GM18517 (cell line): Measurements from ENCODE around the gene RIPK3.

Experiments
- ATAC-seq: cut with Tn5 transposase; IDR thresholded peaks from one replicate; pipeline ENCODE4 v1.9.1; 2021; ENCODE audit warnings: mild to moderate bottlenecking, moderate library complexity; ENCODE audit not compliant: unreplicated experiment

RIPK3 gene

DNA sequence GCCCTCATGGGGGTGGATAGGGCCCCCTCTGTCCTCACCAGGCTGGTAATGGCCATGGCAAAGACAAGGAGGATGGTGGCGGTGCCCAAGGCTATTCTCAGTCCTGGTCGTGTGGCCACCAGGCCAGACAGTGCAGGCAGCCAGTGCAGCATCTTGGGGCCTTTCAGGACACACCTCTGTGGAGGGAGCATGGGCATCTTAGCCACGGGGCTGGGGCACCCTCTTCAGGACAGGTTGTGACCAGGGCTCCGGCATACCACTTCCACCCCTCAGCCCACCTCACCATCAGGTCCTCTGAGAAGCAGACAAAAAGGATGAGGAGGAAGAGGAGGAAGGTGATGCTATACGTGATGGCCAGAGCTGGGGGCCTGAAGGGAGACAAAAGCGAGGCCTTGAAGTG, 15.8 kb downstream of the RIPK3 start:
- no peak for ATAC-seq

DNA sequence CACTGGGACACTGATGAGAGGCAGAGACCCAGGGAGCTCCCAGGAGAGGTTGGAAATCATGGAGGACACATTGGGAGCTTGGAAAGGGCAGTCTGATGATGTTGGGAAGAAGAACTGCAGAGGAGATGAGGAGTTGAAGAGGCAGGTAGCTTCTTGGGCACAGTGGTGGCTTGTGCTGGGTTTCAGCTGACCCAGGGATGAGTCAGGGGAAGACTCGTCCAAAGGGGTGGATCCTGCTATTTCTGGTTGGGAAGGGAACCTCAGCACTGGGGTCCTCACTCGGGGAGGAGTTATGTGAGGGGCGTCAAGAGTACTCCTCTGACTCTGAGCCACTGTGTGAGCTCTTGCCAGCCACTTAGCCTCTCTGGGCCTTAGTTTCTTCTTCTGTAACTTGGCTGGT, 16.4 kb downstream of the RIPK3 start:
- ATAC-seq, result no peak

DNA sequence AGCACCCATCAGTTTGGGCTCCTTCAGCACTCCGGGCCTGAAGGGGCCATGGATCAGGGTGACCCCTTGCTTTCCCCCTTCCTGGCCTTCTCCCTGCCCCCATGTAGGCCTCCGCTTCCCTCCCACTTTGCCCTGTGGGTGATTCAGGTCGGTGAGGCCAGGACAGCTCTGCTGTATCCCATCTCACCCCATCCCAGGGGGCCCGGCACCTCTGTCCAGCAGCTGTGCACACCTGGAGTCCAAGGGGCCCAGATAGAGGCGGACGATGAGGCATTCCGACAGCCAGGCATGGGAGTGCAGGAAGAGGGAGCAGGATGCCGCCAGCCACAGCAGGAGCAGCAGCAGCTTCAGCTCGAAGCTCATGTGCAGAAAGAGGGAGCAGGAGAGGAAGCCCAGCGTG, 17.1 kb downstream of the RIPK3 start:
- ATAC-seq, result no peak

DNA sequence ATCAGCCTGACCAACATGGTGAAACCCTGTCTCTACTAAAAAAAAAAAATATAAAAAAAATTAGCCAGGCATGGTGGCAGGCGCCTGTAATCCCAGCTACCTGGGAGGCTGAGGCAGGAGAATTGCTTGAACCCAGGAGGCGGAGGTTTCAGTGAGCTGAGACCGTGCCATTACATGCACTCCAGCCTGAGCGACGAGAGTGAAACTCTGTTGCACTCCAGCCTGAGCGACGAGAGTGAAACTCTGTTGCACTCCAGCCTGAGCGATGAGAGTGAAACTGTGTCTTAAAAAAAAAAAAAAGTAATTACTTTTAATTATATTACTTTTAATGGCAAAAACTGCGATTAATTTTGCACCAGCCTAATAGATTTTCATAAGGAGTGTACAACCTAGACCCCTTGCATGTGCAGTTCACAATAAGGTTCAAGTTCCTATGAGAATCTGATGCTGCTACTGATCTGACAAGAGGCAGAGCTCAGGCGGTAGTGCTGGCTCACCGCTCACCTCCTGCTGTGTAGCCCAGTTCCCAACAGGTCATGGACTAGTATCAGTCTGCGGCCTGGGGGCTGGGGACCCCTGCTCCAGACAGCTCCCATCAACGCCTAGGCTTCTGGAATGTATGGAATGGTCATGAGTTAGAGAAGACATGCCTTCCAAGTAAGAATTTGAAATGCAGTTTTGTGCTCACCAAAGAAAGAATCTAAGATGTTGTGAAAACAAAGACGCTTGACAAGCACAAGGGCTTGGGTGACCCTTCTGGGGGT, 18.4 kb downstream of the RIPK3 start:
- ATAC-seq, result no peak

DNA sequence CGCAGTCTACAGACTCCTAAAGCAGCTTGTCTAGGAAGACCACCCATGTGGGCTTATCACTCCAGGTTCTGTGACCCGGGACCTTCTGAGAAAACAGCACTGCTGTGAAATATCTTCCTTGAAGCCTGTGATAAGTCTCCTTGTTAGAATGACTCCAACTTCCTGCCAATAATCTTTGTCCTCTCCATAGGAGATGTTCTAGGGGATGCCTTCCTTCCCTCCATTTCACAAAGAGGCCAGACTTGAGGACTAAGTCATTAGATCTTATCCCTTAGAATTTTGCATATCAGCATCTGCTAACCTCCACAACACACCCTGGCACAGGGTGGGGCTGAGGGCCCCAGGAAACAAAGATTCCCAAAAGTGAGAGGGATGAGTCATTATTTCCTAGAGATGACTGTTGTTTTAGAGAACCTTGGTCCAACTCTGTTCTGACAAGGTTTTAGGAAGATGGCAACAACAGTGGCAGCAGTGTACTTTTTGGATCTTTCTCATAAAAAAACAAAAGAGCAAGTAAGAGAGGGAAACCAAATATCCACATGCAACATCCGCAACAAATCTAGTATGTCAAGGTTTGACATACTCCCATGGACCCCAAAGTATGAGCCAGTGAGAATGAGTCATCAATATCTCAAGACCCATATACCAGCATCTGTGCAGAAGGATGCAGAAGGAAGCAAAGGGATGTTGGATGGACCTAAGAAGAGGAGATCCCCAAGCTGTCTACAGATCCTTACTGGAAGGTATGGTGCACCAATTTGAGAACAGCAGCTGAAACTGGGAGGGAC, 22.5 kb downstream of the RIPK3 start:
- no peak for ATAC-seq

DNA sequence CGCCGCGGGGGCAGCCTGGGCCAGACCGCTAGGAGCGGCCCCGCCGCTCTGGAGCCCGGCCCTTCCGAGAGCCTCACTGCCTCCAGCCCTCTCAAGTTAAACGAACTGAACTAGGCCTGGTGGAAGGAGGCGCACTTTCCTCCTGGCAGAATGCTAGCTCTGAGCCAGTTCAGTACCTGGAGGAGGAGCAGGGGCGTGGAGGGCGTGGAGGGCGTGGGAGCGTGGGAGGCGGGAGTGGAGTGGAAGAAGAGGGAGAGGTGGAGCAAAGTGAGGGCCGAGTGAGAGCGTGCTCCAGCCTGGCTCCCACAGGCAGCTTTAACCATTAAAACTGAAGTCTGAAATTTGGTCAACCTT, 23.2 kb downstream of the RIPK3 start:
- ATAC-seq, result no peak

DNA sequence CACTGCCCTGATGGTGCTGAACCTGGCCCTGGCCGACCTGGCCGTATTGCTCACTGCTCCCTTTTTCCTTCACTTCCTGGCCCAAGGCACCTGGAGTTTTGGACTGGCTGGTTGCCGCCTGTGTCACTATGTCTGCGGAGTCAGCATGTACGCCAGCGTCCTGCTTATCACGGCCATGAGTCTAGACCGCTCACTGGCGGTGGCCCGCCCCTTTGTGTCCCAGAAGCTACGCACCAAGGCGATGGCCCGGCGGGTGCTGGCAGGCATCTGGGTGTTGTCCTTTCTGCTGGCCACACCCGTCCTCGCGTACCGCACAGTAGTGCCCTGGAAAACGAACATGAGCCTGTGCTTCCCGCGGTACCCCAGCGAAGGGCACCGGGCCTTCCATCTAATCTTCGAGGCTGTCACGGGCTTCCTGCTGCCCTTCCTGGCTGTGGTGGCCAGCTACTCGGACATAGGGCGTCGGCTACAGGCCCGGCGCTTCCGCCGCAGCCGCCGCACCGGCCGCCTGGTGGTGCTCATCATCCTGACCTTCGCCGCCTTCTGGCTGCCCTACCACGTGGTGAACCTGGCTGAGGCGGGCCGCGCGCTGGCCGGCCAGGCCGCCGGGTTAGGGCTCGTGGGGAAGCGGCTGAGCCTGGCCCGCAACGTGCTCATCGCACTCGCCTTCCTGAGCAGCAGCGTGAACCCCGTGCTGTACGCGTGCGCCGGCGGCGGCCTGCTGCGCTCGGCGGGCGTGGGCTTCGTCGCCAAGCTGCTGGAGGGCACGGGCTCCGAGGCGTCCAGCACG, 23.8 kb downstream of the RIPK3 start:
- no peak for ATAC-seq

DNA sequence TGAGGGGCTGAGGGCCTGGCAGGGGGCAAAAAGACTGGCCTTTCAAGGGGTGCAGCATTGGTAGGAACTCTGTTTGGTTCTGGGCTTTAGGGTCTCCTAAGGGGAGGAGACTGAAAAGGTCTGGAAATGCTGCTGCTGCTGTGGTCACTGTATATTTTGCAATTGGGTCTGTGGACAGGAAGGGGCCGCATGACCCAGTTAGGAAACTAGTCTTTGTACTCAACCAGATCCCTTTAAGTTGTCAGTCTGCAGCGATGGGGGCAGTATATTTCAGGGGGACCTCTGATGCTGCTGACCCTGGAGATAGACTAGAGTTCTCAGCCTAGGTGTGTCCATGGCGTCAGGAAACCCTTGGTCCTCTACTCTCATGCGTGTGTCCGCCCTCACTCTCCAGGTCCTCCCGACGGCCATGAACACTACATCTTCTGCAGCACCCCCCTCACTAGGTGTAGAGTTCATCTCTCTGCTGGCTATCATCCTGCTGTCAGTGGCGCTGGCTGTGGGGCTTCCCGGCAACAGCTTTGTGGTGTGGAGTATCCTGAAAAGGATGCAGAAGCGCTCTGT, 24.5 kb downstream of the RIPK3 start:
- ATAC-seq, result no peak

DNA sequence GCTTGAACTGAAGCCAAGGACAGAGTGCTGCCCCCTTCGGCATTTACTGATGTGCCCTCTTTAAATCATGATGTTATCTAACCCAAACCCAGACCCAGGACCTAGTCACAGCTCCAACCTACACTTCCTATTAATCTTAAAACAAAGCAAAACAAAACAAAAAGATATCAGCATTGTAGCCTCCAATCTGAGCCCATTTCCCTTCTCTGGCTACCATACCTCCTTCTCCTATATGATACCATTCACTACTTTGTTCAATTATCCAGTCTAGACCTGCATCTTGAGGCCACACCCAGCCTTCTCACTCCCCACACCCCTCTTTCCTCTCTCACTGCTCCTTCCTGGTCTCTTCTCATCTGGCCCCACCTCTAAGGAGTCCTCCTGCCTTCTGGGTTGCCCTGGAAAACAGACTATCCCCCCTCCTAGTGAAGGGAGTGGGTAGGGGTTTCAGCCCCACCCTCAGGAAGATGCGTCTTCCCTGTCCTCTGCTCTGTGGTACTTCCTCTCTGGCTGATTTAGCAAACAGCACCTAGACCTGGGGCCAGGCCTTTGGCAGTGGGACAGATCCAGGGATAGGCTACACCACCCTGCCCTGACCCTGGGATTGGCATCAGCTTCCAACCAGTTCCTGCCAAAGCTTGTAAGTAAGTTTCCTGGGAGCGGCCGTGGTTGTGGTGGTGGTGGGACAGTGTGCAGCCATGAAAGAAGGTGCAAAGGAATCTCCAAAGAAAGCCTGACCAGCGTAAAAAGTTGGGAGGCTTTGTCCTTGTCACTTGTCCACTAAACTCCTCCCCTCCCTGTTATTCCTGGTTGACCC, 25.2 kb downstream of the RIPK3 start:
- no peak for ATAC-seq

DNA sequence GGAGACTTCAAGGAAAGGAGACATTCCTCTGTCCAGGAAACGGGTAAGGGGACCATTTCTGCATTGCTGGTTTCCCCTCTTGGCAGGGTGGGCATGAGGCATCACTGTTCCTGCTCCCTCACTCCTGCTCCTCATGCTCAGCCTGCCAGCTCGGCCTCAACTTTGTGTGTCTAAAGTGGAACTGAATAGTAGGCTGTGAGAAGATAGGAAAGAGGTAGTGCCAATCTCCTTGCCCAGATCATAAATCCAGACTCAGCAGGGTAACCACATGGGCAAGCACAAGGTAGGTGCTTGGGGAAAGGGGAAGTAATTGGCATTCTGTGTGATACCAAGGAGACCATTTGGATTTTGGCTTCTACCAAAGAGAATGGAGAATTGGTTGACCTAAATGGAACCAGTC, 25.9 kb downstream of the RIPK3 start:
- no peak for ATAC-seq

DNA sequence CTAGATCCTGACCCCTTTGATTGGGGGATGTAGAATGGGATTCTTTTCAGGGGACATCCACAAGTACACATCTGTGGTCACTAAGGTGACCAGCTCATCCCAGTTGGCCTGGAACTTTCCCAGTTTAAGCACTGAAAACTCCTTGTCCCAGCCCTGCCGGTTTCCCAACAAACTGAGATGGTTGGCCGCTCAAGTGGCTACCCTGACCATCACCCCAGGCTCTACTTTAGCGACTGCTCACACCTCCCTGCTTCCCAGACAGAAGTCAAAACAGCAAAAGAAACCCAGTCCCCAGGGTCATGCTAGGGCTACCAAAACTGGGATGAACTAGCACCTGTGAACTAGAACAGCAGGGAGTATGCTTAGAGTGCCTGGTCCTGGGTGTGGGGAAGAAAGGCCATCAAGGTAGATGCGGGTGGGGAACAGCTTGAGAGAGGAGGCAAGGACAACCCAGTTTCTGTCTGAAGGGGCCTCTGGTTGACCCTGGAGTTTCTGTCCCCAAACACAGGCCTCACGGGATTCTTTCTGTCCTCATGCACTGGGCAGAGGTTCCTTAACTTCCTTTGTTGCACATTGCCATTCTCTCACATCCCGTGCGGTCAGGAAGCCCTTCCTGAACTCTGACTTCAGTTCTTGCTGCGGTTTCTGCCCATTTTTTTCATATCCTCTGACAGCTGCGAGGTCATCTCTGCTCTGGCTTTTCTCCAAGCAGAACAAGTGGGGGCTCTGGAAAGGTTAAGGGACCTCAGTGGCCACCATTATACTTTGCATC, 26.9 kb downstream of the RIPK3 start:
- ATAC-seq, result no peak

DNA sequence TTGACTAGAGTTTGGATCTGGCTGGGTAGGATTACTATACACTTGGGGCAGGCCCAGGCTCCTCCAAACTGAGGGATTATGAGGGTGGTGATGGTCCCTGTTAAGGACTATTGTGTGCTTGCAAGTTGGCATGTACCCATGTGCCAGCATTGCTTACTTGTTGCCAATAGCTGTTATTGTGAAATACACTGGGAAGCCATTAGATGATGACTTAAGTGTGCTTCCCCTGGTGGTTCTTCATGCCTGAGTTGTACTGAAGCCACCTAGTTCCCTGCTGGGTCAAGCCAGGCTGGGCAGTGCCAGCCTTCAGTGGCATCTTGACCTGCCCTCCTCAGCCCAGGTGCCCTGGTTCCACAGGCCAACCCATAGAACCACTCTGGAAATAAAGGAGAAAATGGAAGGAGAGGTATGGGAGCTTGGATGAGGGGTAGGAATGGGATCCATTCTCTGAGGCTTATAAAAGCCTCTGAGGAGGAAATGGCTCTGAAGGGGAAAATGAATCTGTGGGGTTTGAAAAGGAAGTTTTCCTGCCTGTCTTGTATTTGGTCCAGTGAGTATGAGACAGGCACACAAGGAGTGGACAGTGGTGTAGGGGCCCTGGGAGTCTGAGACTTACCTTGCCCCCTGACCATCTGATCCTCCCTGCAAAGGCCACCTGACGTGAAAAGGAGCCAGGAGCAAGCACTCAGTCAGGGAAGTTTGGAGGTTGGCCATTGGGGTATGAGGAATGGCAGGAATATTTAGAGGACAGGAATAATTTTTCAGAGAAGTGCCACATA, 27.8 kb downstream of the RIPK3 start:
- no peak for ATAC-seq

DNA sequence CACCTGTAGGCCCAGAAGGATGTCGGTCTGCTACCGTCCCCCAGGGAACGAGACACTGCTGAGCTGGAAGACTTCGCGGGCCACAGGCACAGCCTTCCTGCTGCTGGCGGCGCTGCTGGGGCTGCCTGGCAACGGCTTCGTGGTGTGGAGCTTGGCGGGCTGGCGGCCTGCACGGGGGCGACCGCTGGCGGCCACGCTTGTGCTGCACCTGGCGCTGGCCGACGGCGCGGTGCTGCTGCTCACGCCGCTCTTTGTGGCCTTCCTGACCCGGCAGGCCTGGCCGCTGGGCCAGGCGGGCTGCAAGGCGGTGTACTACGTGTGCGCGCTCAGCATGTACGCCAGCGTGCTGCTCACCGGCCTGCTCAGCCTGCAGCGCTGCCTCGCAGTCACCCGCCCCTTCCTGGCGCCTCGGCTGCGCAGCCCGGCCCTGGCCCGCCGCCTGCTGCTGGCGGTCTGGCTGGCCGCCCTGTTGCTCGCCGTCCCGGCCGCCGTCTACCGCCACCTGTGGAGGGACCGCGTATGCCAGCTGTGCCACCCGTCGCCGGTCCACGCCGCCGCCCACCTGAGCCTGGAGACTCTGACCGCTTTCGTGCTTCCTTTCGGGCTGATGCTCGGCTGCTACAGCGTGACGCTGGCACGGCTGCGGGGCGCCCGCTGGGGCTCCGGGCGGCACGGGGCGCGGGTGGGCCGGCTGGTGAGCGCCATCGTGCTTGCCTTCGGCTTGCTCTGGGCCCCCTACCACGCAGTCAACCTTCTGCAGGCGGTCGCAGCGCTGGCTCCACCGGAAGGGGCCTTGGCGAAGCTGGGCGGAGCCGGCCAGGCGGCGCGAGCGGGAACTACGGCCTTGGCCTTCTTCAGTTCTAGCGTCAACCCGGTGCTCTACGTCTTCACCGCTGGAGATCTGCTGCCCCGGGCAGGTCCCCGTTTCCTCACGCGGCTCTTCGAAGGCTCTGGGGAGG, 28.9 kb downstream of the RIPK3 start, which contains the start of gene LTB4R:
TSS of gene LTB4R (plus strand) at position 857 of the 959 bp plus-strand sequence. CDS start 4,150 bp downstream, outside the sequence.
- peak; percentile 62 for ATAC-seq

DNA sequence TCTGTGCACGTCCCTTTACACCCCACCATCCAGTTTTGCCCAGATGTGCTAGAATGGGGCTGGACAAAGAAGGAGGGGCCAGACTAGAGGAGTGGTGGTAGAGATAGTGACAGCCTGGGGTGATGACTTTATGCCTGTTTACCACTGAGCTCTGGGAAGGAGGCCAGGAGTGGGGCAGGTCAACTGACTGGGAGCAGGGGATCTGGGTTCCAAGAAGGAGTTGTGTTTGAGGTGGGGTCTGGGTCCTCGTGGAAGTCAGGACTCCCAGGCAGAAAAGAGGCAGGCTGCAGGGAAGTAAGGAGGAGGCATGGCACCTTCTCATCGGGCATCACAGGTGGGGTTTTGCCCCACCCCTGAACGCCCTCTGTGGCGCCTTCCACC, 29.5 kb downstream of the RIPK3 start:
- ATAC-seq, result no peak

DNA sequence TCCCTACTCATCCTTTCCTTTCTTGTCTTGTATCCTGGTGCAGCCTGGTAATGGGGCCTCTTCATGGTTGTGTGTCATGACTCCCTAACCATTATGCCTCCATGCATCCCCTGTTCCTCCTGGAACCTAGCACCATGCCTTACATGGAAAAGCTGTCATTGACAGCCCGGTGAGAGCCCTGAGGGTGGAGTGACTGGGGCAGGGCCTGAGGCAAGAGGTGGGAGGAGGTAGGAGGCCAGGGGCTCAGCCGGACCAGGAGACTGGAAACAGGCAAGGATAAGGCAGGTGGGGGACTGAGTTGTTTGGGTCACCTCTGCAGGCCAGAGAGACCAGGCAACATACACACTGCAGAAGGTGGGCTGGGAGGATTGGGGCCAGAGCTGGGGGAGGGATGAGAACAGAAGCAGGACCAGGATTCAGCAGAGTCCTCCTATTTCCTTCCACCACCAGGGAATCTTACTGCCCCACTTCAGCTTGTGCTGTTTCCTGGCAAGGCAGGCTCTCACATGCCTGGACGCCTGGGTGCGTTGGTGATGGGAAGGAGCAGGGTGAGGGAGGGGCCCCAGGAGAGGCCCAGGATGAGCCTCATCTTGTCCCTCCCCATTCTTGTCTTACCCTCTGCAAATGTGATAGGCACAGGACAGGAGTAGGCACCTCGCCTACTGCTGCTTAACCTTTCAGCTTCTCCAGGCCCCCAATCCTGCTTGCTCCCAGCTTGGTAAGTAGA, 30.1 kb downstream of the RIPK3 start, which contains the start of gene LTB4R2:
TSS of gene LTB4R2 (plus strand) at position 603 of the 727 bp plus-strand sequence. CDS start 525 bp downstream, outside the sequence.
- no peak for ATAC-seq

DNA sequence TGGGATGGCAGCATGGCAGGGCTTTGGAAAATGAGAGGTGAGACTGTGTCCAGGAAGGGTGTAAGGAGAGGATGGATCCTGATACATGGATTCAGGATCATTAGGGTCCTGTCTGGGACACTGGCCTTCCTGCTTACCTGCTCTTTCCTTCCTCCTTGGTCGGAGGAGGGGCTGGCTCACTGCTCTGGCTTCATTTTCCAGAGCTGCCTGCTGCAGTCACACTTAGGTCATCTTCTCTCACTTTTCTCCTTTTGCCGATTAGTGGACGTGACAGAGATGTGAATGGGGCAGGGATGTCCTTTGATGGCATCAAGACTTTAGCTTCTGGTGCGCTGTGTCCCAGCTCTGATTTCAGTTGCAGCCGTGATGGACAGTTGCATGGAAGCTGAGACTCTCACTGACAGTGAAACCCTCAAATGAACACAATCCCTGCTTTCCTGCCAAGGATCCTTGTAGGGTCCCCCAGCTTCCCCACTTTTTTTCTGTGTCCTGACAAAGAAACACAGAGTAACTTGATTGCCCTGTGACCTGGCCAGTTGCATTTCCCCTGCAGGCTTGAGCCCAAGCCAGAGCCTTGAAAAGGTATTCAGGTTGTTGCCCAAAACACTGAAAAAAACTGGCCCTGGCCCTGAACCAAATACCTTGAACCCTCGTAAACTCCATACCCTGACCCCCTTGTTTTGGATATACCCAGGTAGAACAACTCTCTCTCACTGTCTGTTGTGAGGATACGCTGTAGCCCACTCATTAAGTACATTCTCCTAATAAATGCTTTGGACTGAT, 31.3 kb downstream of the RIPK3 start:
- no peak for ATAC-seq
